Mucosa of stomach (tissue), 1 donor: ENCODE results near the gene ZFR.
"Not testable (repeated sequence)": the region's sequence is repeated elsewhere in the genome, so short reads cannot be mapped to it uniquely, and the experiment has no call there.

Experiments used
- H3K27me3 ChIP-seq: one replicate; pipeline ENCODE4 v1.7.0; 2013; ENCODE audit warnings: mild to moderate bottlenecking, low read length; ENCODE audit not compliant: control insufficient read depth, insufficient read depth
- H3K36me3 ChIP-seq: one replicate; pipeline ENCODE4 v1.7.0; 2013; ENCODE audit warnings: low read length; ENCODE audit not compliant: control insufficient read depth, insufficient read depth
- H3K4me1 ChIP-seq: one replicate; pipeline ENCODE4 v1.7.0; 2013; ENCODE audit warnings: mild to moderate bottlenecking, low read length; ENCODE audit not compliant: control insufficient read depth, insufficient read depth
- H3K4me3 ChIP-seq: one replicate; pipeline ENCODE4 v1.7.0; 2013; ENCODE audit warnings: low read length
- H3K9ac ChIP-seq: one replicate; pipeline ENCODE4 v1.7.0; 2013; ENCODE audit warnings: mild to moderate bottlenecking, low read length, moderate library complexity
- H3K9me3 ChIP-seq: one replicate; pipeline ENCODE4 v1.7.0; 2013; ENCODE audit warnings: mild to moderate bottlenecking, low read length, moderate library complexity; ENCODE audit not compliant: control insufficient read depth
- donor health status: Pancreatic carcinoma.

The ZFR gene

DNA sequence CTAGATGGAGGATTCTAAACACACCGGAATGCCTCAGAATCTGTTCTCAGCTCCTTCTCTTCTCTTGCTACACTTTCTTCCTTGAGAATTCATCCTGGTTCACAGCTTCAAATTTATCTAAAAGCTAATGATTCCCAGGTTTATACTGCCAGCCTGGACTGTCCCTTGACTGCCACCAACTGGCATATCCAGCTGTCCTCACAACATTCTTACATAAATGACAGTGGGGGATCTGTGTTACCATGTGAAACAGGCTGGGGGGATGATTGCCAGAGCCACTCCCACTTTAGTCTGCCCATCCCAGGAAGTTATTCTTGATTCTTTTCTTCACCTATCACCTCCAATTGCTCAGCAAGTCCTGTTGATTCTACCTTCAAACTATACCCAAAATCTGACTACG, 27.2 kb upstream of the ZFR start:
- Histone ChIP-seq H3K9ac (no peak overlapping the region), H3K4me3 (no peak overlapping the region), H3K4me1 (no peaks in the 10 kb centered on the region), H3K27me3 (no peaks in the 10 kb centered on the region), H3K36me3 (no peaks in the 10 kb centered on the region), H3K9me3 (no peaks in the 10 kb centered on the region)

DNA sequence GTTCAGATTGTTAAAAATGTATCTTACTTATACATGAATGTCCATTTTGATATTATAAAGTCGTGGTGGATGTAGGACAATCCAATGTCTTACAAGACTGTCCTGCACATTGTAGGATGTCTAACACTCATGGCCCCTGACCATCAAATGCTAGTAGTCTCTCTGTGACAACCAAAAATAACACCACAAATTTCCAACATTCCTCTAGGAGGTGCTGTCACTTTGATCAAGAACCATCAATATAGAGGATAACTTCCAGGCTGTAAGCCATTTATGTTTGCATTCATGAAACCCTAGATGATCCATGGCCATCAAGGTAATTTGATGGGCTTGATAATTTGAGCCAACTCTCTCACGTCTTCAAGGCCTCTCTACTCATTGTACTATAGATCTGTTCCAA, 20.5 kb upstream of the ZFR start:
- Histone ChIP-seq H3K4me3 (no peak overlapping the region), H3K4me1 (no peaks in the 10 kb centered on the region), H3K9me3 (no peaks in the 10 kb centered on the region), H3K36me3 (no peaks in the 10 kb centered on the region), H3K27me3 (no peaks in the 10 kb centered on the region), H3K9ac (no peak overlapping the region)

DNA sequence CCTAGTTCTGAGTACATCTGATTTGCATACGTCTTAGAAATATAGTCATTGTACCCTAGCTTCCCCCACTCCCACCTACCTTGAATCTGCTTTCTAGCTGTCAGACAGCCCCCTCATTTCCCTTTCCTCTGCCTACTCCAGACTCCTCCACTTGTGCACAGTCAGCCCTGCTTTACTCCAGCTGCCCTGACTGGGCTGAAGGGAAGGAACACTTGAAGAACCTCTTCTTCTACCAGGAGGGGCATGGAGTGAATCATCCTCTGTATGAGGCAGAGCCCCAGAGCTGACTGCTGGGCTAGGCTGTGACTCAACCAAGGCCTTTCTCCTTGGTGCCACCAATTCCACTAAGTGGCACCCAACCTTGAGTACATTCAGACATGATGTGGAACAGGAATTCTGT, 18.1 kb upstream of the ZFR start:
- Histone ChIP-seq H3K9me3 (no peaks in the 10 kb centered on the region), H3K9ac (no peak overlapping the region), H3K36me3 (no peaks in the 10 kb centered on the region), H3K4me1 (no peaks in the 10 kb centered on the region), H3K27me3 (no peaks in the 10 kb centered on the region), H3K4me3 (no peak overlapping the region)

DNA sequence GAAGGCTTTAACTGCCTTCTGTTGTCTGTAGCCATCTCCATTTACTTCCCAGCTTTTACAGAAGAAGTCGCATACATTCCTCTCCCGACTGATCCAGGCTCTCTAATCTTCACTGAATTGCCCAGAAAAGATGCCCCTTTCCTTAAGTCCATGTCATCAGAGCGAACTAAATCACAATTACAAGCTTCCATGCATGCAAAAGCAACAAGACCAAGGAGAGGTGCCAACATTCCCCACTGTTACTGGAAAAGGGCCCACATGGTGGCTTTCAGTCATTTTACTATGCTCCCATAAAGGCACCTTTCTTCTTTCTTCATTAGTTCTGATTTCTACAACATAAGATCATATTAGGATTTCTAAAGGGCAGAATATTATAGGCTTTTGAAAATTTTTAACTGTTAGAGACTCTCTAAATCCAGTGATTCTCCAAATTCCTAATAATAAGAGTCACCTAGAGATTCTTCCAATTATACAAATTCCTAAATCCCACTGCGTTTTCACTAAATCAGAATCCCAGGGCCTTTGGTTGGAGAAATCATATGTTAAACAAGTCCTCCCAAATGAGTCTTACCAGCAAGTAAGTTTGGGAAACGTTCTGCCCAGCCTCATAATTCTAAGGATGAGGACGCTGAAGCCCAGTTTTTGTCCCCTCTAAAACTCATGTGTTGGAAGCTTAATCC, 17.0 kb upstream of the ZFR start:
- Histone ChIP-seq H3K36me3 (no peaks in the 10 kb centered on the region), H3K4me1 (no peaks in the 10 kb centered on the region), H3K27me3 (no peaks in the 10 kb centered on the region), H3K9me3 (no peaks in the 10 kb centered on the region), H3K9ac (no peak overlapping the region), H3K4me3 (no peak overlapping the region)

DNA sequence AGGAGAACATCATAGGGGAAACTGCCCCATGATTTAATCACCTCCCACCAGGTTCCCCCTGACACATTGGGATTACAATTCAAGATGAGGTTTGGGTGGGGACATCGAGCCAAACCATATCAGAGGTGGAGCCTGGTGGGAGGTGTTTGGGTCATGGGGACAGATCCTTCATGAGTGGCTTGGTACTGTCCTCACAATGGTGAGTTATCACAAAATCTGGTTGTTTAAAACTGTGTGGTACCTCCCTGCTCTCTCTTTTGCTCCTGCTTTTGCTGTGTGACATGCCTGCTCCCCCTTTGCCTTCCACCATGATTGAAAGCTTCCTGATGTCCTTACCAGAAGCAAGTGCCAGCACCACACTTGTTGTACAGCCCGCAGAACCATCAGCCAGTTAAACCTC, 16.2 kb upstream of the ZFR start:
- Histone ChIP-seq H3K4me1 (no peaks in the 10 kb centered on the region), H3K36me3 (no peaks in the 10 kb centered on the region), H3K27me3 (no peaks in the 10 kb centered on the region), H3K4me3 (no peak overlapping the region), H3K9ac (no peak overlapping the region), H3K9me3 (no peaks in the 10 kb centered on the region)

DNA sequence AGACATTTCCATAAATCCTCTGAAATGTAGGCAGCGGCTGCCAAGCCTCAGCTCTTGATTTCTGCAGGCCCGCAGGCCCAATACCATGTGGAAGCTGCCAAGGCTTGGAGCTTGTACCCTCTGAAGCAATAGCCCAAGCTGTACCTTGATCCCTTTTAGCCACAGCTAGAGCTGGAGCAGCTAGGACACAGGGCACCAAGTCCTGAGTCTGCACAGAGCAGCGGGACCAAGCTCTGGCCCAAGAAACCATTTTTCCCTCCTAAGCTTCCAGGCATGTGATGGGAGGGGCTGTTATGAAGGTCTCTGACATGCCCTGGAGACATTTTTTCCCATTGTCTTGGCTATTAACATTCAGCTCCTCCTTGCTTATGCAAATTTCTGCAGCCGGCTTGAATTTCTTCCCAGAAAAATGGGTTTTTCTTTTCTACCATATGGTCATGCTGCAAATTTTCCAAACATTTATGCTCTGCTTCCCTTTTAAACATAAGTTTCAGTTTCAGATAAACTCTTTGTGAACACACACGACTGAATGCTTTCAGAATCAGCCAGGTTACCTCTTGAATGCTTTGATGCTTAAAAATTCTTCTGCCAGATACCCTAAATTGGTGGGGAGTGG, 14.4 kb upstream of the ZFR start:
- Histone ChIP-seq H3K36me3 (no peaks in the 10 kb centered on the region), H3K4me3 (no peak overlapping the region)

DNA sequence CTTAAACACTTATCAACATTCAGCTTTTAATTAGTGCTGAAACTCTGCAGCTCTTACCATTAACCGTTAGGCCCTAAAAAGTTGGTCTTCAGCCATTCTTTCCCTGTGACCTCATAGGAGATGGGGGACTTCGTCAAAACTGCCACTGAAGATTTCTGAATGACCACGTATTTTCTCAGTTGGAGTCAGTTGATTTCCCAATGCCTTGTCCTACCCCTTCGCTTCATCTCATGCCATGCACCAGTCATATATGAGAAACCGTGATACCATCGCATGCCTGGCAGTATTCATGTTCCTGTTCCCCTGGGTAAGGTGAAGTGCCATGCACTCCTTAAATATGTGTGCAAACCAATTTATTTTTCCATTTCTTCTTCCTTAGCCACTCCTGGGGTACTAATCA, 10.8 kb upstream of the ZFR start:
- H3K9me3 ChIP-seq, result no peaks in the 10 kb centered on the region
- no peaks in the 10 kb centered on the region for H3K36me3 ChIP-seq
- H3K9ac ChIP-seq, result no peak overlapping the region
- H3K27me3 ChIP-seq, result no peaks in the 10 kb centered on the region
- no peaks in the 10 kb centered on the region for H3K4me1 ChIP-seq
- no peak overlapping the region for H3K4me3 ChIP-seq

More for the DNA sequence above, 14.4 kb upstream of the ZFR start:
- Histone ChIP-seq H3K4me1 (no peaks in the 10 kb centered on the region), H3K9me3 (no peaks in the 10 kb centered on the region), H3K9ac (no peak overlapping the region), H3K27me3 (no peaks in the 10 kb centered on the region)

DNA sequence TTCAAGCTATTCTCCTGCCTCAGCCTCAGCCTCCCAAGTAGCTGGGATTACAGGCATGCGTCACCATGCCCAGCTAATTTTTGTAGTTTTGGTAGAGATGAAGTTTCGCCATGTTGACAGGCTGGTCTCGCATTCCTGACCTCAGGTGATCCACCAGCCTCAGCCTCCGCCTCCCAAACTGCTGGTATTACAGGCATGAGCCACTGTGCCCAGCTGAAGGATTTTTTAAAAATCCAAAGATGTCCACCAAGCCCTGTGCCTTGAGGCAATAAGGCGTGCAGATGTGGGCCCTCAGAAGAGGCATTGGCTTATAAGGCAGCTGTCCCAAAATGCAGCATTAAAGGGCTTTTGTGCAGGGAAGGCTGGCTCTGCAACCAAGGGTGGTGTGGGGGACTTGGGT, 10.3 kb upstream of the ZFR start:
- H3K9me3 ChIP-seq, result no peaks in the 10 kb centered on the region
- no peak overlapping the region for H3K4me3 ChIP-seq
- no peaks in the 10 kb centered on the region for H3K4me1 ChIP-seq
- H3K36me3 ChIP-seq, result no peaks in the 10 kb centered on the region
- no peak overlapping the region for H3K9ac ChIP-seq
- no peaks in the 10 kb centered on the region for H3K27me3 ChIP-seq

DNA sequence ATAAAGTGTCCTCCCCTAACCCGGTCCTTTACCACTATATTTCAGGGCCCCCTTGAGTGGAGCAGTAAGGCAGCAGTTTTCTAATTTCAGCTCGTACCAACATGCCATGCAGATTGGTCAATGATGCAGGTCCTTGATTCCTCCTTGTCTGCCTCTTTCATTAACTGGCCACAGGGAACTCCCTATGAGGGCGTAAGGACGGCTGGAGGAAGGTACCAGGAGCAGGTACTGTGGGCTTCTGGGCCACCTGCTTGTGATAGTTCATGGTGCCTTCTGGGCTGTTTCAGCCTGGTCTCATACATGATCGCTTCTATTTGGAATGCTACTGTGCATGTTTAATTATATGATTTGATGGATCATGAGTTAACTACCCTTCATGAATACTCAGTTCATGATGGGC, 9.4 kb upstream of the ZFR start:
- H3K9me3 ChIP-seq, result no peaks in the 10 kb centered on the region
- no peaks in the 10 kb centered on the region for H3K4me1 ChIP-seq
- no peaks in the 10 kb centered on the region for H3K27me3 ChIP-seq
- no peaks in the 10 kb centered on the region for H3K36me3 ChIP-seq
- H3K9ac ChIP-seq, result no peak overlapping the region
- no peak overlapping the region for H3K4me3 ChIP-seq

DNA sequence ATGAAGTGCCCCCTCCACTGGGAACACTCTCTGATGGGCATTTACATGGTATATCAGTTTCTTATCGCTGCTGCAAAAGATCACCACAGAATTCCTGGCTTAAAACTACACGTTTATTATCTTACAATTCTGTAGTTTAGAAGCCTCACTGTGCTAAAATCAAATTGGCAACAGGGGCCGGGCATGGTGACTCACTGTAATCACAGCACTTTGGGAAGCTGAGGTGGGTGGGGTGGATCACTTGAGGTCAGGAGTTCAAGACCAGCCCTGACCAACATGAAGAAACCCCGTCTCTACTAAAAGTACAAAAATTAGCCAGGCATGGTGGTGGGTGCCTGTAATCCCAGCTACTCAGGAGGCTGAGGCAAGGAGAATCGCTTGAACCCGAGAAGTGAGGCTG, 7.8 kb upstream of the ZFR start:
- not testable (repeated sequence) for H3K27me3 ChIP-seq, H3K4me3 ChIP-seq, H3K9ac ChIP-seq, H3K36me3 ChIP-seq, H3K9me3 ChIP-seq, H3K4me1 ChIP-seq

DNA sequence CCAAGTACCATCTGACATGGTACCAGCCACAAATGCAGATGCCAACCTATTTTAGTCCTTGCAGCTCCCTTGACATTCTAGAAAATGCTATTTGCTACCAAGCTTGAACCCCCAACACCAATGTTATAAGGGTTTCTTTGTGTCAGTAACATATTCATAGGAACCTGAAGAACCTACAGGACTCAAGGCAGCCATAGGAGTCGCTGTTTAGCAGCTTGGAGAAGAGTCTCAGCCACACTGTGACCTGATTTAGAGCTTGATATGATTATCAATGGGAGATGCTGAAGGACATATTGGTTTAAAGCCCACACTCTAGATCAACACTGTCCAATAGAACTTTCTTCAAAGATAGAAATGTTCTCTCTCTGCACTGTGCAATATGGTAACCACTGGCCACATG, 6.4 kb upstream of the ZFR start:
- Histone ChIP-seq H3K27me3 (no peaks in the 10 kb centered on the region), H3K36me3 (no peaks in the 10 kb centered on the region), H3K4me3 (no peak overlapping the region), H3K9ac (no peak overlapping the region), H3K4me1 (peaks cover 5% of the 10 kb centered on the region), H3K9me3 (no peaks in the 10 kb centered on the region)

DNA sequence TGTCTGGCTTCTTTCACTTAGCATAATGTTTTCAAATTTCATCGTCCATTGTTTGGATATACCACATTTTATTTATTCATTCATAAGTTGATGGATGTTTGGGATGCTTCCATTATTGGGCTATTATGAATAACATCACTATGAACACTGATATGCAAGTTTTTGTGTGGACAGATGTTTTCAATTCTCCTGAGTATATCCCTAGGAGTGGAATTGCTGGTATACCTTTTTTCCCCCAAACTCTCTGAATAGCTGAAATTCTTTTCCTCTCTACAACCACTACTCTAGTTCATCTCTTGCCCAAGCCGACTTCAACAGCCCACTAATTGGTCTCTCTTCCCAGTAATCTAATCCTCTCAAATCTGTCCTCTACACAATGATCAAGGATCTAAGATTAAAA, 4.7 kb upstream of the ZFR start:
- Histone ChIP-seq H3K4me1 (peaks cover 19% of the 10 kb centered on the region), H3K36me3 (no peaks in the 10 kb centered on the region), H3K4me3 (no peak overlapping the region), H3K27me3 (no peaks in the 10 kb centered on the region), H3K9ac (no peak overlapping the region), H3K9me3 (no peaks in the 10 kb centered on the region)

DNA sequence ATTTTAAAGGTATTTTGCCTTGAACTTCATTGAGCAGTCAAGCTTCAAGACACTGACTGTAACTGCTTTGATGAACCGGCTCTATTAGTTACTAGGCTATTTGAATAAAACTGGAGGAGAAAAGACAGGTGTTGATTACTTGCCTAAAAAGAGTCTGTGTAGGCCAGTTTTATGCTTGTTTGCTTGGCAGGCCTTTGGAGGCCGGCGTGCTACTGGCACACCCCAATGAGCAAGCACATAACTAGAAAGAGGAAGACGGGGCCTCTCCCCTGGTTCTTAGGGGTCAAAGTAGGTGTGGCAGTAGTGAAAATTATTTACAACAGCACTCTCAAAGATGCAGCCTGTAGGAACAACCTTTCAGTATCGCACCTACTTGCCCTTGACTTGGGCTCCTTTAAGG, 2.1 kb upstream of the ZFR start:
- Histone ChIP-seq H3K27me3 (no peaks in the 10 kb centered on the region), H3K9me3 (no peaks in the 10 kb centered on the region), H3K4me1 (peaks cover 26% of the 10 kb centered on the region), H3K4me3 (no peak overlapping the region), H3K9ac (no peak overlapping the region), H3K36me3 (no peaks in the 10 kb centered on the region)
